ENCODE results near the gene DPPA3.

- TF ChIP-seq CTCF (IDR thresholded peaks at IDR 0.05) (no peak), CREB1 (CRISPR knock-in tag; IDR thresholded peaks at IDR 0.05) (no peak), ESRRA (CRISPR knock-in tag; IDR thresholded peaks at IDR 0.05; ENCODE audit: borderline replicate concordance) (no peak)
These were observed 21.8 kb downstream of the DPPA3 start for GRCh38 chr12:7732993-7733392.
